ENCODE results near the gene SCAI.
"Not testable (repeated sequence)": the region's sequence is repeated elsewhere in the genome, so short reads cannot be mapped to it uniquely, and the experiment has no call there.

The SCAI gene

GRCh38 chr9:124940894-124941678 lies 202.2 kb downstream of the SCAI start, which contains the start of gene GOLGA1:
TSS of gene GOLGA1 (minus strand) at chr9:124941083. CDS start at chr9:124938711, 2,372 bp downstream.
- FAIRE-seq = no peak

- no peak for FAIRE-seq
Measured at GRCh38 chr9:124940521-124940893, 202.8 kb downstream of the SCAI start.

GRCh38 chr9:124939944-124940343 lies 203.4 kb downstream of the SCAI start:
- no peak for FAIRE-seq

GRCh38 chr9:124934290-124934689 lies 209.0 kb downstream of the SCAI start:
- no peak for FAIRE-seq

- no peak for FAIRE-seq
Measured at GRCh38 chr9:124932333-124932732, 211.0 kb downstream of the SCAI start.

GRCh38 chr9:124929464-124929863 lies 213.9 kb downstream of the SCAI start:
- FAIRE-seq = no peak

- no peak for FAIRE-seq
Measured at GRCh38 chr9:124928116-124928515, 215.2 kb downstream of the SCAI start.

- FAIRE-seq = not testable (repeated sequence)
Measured at GRCh38 chr9:124920394-124920793, 222.9 kb downstream of the SCAI start.

GRCh38 chr9:124914753-124915405 lies 228.4 kb downstream of the SCAI start:
- no peak for FAIRE-seq

- FAIRE-seq = no peak
Measured at GRCh38 chr9:124913378-124913777, 229.9 kb downstream of the SCAI start.

- no peak for FAIRE-seq
Measured at GRCh38 chr9:124911766-124912165, 231.6 kb downstream of the SCAI start.

GRCh38 chr9:124908098-124908497 lies 235.2 kb downstream of the SCAI start:
- FAIRE-seq = no peak

- no peak for FAIRE-seq
Measured at GRCh38 chr9:124906966-124907365, 236.4 kb downstream of the SCAI start.

- no peak for FAIRE-seq
Measured at GRCh38 chr9:124899845-124900244, 243.5 kb downstream of the SCAI start.

- FAIRE-seq = no peak
Measured at GRCh38 chr9:124897570-124898460, 245.5 kb downstream of the SCAI start.

- no peak for FAIRE-seq
Measured at GRCh38 chr9:124894741-124895170, 248.6 kb downstream of the SCAI start.

GRCh38 chr9:124894035-124894740 lies 249.1 kb downstream of the SCAI start:
- FAIRE-seq = no peak
